Vagina (tissue), 2 donors: Measurements from ENCODE around the gene DAB1. TPM values are rescaled to one million over a fixed set of nuclear protein-coding genes. Genes with fewer than 3 reads are reported as not detected.
"Not testable (repeated sequence)": the region's sequence is repeated elsewhere in the genome, so short reads cannot be mapped to it uniquely, and the experiment has no call there.

ENCODE experiments used
- DNase-seq, 2 donors: peaks; one replicate each; pipeline ENCODE4 v3.0.0-alpha.2; 2017; ENCODE audit errors: extremely low spot score in 2 of 2
- H3K27ac ChIP-seq: fragments of 200-600 bp; sonication (generic); one replicate; pipeline ENCODE4 v1.5.1; 2019
- H3K27me3 ChIP-seq: fragments of 200-600 bp; sonication (generic); one replicate; pipeline ENCODE4 v1.5.1; 2019
- H3K36me3 ChIP-seq, 2 donors: fragments of 200-600 bp; sonication (generic); one replicate each; pipeline ENCODE4 v1.5.1; 2017 to 2019
- H3K4me1 ChIP-seq: fragments of 200-600 bp; sonication (generic); one replicate; pipeline ENCODE4 v1.5.1; 2019
- H3K4me3 ChIP-seq, 2 donors: fragments of 200-600 bp; sonication (generic); 1 replicate in 1 of 2; 2 replicates in 1 of 2; pipeline ENCODE4 v1.5.1; 2016 to 2019
- H3K9me3 ChIP-seq: fragments of 200-600 bp; sonication (generic); one replicate; pipeline ENCODE4 v1.5.1; 2019
- POLR2A ChIP-seq, 2 donors: fragments of 450-650 bp; IDR thresholded peaks; one replicate each; pipeline ENCODE4 v1.6.1; 2017; ENCODE audit warnings: antibody characterized with exemption in 2 of 2, mild to moderate bottlenecking in 2 of 2, moderate library complexity in 2 of 2
- POLR2AphosphoS5 ChIP-seq, 2 donors: sonication (generic); formaldehyde crosslinking; IDR thresholded peaks; one replicate each; pipeline ENCODE4 v1.9.0; 2017; ENCODE audit warnings: antibody characterized with exemption in 2 of 2, mild to moderate bottlenecking in 2 of 2, low read depth in 1 of 2; ENCODE audit not compliant: insufficient read depth in 1 of 2
- intact Hi-C: fragments of 100-400 bp; cut with DNase I; formaldehyde crosslinking; loops from one replicate; pipeline ENCODE4 v1.15.1; 2023
- total RNA-seq: library from RNA; depleted of rRNA; stranded (reverse); fragments of >200 nt; gene quantifications from one replicate; pipeline ENCODE4 v1.2.3, GENCODE V29; 2016
- TF ChIP-seq, protein P1 (sequence below), 3 experiments: fragments of 450-650 bp in 2 of 3; fragments of 200-600 bp in 1 of 3; sonication (generic) in 1 of 3; IDR thresholded peaks; one replicate each; pipeline ENCODE4 v1.5.1; 2017 to 2019; ENCODE audit warnings: antibody characterized with exemption in 3 of 3, mild to moderate bottlenecking in 2 of 3, moderate library complexity in 2 of 3

Gene DAB1
- total RNA-seq, 1 donor from 2014 or later = 0.25 TPM

DNA sequence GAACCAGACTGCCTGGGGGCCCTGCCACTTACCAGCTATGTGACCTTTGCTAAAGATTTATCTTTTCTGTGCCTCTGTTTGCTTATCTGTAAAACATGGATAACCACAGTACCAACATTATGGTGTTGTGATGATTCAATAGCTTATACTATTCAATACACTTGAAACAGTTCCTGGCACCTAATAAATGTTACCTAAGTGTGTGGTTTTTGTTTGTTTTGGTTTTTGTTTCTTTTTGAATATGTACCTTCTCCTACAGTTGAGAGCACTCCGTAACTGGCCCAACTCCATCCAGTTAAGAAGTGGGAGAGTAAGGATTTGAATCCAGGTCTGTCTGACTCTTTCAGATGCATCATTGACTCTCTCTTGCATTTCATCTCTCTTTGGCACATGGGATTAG is 332.2 kb downstream of the DAB1 start:
- intact Hi-C loops = no loop called here

DNA sequence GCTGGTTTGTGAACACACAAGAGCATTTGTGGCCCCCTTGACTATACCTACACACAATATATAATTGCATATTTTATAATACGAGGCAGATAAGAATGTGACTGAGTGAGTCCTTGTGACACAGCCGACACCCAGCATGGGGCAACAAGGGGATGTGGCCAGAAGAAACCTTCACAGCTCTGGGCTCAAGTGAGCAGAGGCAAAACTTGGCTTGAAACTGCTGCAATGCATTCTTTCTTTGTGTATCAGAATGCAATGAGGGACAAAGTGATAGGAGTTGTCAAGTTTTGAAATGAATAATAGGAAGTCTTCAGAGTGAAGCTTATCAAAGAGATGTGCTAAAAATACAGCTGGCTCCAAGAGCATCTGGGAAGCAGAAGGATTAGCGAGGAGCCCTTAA is 334.0 kb downstream of the DAB1 start:
- H3K27ac ChIP-seq = no peak overlapping the region
- intact Hi-C loops = no loop called here
- TF ChIP-seq POLR2AphosphoS5 (IDR thresholded peaks at IDR 0.05; ENCODE audit: insufficient read depth in 1 of 2, low read depth in 1 of 2) (no peak), POLR2A (IDR thresholded peaks at IDR 0.05) (no peak)
- TF ChIP-seq, protein P1, sequence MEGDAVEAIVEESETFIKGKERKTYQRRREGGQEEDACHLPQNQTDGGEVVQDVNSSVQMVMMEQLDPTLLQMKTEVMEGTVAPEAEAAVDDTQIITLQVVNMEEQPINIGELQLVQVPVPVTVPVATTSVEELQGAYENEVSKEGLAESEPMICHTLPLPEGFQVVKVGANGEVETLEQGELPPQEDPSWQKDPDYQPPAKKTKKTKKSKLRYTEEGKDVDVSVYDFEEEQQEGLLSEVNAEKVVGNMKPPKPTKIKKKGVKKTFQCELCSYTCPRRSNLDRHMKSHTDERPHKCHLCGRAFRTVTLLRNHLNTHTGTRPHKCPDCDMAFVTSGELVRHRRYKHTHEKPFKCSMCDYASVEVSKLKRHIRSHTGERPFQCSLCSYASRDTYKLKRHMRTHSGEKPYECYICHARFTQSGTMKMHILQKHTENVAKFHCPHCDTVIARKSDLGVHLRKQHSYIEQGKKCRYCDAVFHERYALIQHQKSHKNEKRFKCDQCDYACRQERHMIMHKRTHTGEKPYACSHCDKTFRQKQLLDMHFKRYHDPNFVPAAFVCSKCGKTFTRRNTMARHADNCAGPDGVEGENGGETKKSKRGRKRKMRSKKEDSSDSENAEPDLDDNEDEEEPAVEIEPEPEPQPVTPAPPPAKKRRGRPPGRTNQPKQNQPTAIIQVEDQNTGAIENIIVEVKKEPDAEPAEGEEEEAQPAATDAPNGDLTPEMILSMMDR (IDR thresholded peaks at IDR 0.05) = no peak

More for the DNA sequence above, 332.2 kb downstream of the DAB1 start:
- no peak overlapping the region for H3K4me3 ChIP-seq
- TF ChIP-seq POLR2AphosphoS5 (IDR thresholded peaks at IDR 0.05; ENCODE audit: insufficient read depth in 1 of 2, low read depth in 1 of 2) = no peak
- H3K36me3 ChIP-seq = no peaks in the 10 kb centered on the region
- H3K4me1 ChIP-seq = no peaks in the 10 kb centered on the region
- H3K27me3 ChIP-seq = no peaks in the 10 kb centered on the region
- no peak overlapping the region for H3K27ac ChIP-seq
- no peak for DNase-seq
- H3K9me3 ChIP-seq = no peaks in the 10 kb centered on the region

DNA sequence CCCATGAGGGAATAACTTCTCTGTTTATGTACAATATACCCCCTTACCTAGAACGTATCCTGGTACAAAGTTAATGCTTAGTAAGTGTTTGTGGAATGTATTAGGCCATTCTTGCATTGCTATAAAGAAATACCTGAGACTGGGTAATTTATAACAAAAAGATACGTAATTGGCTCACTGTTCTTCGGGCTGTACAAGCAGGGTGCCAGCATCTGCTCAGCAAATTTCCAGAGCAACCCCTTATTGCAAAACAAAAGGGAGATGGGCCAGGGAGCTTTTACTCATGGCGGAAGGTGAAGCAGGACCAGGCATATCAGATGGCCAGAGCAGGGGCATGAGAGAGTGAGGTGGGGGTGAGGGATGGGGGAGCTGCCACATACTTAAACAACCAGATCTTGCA is 334.6 kb downstream of the DAB1 start:
- DNase-seq = no peak
- H3K4me3 ChIP-seq = no peak overlapping the region
- no peaks in the 10 kb centered on the region for H3K9me3 ChIP-seq
- no peaks in the 10 kb centered on the region for H3K27me3 ChIP-seq
- H3K36me3 ChIP-seq = no peaks in the 10 kb centered on the region
- H3K27ac ChIP-seq = no peak overlapping the region
- TF ChIP-seq POLR2A (IDR thresholded peaks at IDR 0.05) (no peak), POLR2AphosphoS5 (IDR thresholded peaks at IDR 0.05; ENCODE audit: insufficient read depth in 1 of 2, low read depth in 1 of 2) (no peak)
- TF ChIP-seq, protein P1 (IDR thresholded peaks at IDR 0.05) = no peak
- H3K4me1 ChIP-seq = no peaks in the 10 kb centered on the region
- intact Hi-C loops = no loop called here

More for the DNA sequence above, 334.0 kb downstream of the DAB1 start:
- H3K4me1 ChIP-seq = no peaks in the 10 kb centered on the region
- H3K36me3 ChIP-seq = no peaks in the 10 kb centered on the region
- DNase-seq = no peak
- no peaks in the 10 kb centered on the region for H3K27me3 ChIP-seq
- H3K9me3 ChIP-seq = no peaks in the 10 kb centered on the region
- H3K4me3 ChIP-seq = no peak overlapping the region

DNA sequence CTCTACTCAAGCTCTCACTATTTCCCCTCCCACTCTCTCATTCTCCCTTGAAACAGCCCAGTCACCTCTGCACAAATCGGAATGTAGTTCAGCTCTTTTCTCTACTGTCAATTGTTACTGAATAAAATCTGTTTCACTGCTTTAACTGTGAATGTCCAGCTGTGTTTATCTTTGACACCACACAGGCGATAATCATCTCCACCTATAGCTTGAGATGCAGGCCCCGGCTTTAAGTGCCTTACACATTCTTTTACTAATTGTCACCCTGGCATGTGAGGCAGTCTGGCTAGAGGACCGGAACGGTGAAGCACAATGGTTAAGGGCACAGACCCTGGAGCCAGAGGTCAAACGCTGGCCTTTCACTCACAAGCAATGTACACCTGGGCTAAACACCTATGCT is 335.2 kb downstream of the DAB1 start:
- no peak for DNase-seq
- Histone ChIP-seq H3K36me3 (no peaks in the 10 kb centered on the region), H3K4me3 (no peak overlapping the region), H3K9me3 (no peaks in the 10 kb centered on the region), H3K4me1 (no peaks in the 10 kb centered on the region), H3K27me3 (no peaks in the 10 kb centered on the region), H3K27ac (no peak overlapping the region)
- intact Hi-C loops = no loop called here
- no peak for TF ChIP-seq POLR2A (IDR thresholded peaks at IDR 0.05)
- TF ChIP-seq, protein P1 (IDR thresholded peaks at IDR 0.05) = no peak
- no peak for TF ChIP-seq POLR2AphosphoS5 (IDR thresholded peaks at IDR 0.05; ENCODE audit: insufficient read depth in 1 of 2, low read depth in 1 of 2)

DNA sequence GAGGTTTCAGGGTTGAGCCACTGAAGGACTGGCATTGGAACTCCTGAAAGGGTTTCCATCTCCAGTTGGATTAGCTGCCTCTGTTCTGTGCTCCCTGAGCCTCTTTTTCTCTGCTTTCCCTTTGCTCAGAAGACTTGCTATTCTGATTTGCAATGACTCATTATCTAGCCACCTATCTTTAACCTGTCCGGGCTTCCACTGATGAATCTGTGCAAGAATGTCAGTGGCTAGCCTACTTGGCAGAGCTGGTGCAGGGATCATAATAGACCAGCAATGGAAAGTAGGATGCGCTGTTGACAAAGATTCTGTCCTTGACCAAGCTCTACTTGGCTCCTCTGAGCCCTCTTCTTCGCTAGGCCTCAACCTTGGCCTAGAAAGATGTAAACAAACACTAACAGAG is 336.2 kb downstream of the DAB1 start:
- H3K9me3 ChIP-seq, intact Hi-C loops, H3K4me3 ChIP-seq, H3K27ac ChIP-seq, H3K27me3 ChIP-seq, H3K36me3 ChIP-seq, DNase-seq, H3K4me1 ChIP-seq: not testable (repeated sequence)

DNA sequence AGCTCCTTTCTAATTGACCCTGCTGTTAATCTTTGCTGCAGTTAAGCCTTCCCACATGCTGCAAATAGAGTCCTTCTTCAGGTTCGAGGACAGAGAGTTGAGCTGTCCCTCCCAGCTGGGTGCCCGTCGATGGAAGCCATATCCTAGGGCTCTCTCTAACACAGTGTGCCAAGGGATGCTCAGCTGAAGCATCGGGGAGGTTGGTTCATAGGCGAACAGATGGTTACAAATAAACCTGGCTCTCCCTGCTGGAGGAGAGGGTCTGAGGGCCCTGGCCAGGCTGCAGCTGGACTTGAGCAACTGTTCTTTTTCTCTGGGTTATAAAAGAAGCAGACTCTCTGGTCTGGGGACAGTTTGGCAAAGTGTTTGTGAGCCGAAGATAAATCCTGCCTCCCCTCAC is 337.7 kb downstream of the DAB1 start:
- no peaks in the 10 kb centered on the region for H3K4me1 ChIP-seq
- TF ChIP-seq, protein P1 (IDR thresholded peaks at IDR 0.05) = no peak
- TF ChIP-seq POLR2A (IDR thresholded peaks at IDR 0.05) = no peak
- TF ChIP-seq POLR2AphosphoS5 (IDR thresholded peaks at IDR 0.05; ENCODE audit: insufficient read depth in 1 of 2, low read depth in 1 of 2) = no peak
- no peak overlapping the region for H3K27ac ChIP-seq
- intact Hi-C loops = no loop called here
- H3K36me3 ChIP-seq = no peaks in the 10 kb centered on the region
- H3K4me3 ChIP-seq = no peak overlapping the region
- H3K9me3 ChIP-seq = no peaks in the 10 kb centered on the region
- no peak for DNase-seq
- H3K27me3 ChIP-seq = no peaks in the 10 kb centered on the region
